Measurements from ENCODE around the gene AKAP8L.
"Not testable (repeated sequence)": the region's sequence is repeated elsewhere in the genome, so short reads cannot be mapped to it uniquely, and the experiment has no call there.

Gene AKAP8L

DNA sequence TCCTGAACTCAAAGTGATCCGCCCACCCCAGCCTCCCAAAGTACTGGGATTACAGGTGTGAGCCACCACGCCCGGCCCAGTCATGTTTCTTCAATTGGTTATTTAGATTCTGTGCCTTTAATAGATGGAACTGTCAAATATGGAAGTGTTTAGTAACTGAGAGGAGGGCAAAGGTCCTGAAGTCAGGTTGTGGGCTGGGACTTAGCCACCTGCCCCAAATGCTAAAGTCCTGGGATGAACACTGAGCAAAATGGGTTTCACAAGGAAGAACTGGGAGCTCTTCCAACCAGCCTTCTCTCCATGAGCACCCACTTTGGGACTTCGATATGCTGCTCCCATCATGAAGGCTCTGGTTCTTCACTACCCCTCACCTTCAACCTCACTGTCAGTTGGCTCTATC is 60.9 kb downstream of the AKAP8L start:
- H3K4me3 ChIP-seq (ENCODE audit: low read depth, low read length) = no peak overlapping the region
- TF ChIP-seq, protein P1, sequence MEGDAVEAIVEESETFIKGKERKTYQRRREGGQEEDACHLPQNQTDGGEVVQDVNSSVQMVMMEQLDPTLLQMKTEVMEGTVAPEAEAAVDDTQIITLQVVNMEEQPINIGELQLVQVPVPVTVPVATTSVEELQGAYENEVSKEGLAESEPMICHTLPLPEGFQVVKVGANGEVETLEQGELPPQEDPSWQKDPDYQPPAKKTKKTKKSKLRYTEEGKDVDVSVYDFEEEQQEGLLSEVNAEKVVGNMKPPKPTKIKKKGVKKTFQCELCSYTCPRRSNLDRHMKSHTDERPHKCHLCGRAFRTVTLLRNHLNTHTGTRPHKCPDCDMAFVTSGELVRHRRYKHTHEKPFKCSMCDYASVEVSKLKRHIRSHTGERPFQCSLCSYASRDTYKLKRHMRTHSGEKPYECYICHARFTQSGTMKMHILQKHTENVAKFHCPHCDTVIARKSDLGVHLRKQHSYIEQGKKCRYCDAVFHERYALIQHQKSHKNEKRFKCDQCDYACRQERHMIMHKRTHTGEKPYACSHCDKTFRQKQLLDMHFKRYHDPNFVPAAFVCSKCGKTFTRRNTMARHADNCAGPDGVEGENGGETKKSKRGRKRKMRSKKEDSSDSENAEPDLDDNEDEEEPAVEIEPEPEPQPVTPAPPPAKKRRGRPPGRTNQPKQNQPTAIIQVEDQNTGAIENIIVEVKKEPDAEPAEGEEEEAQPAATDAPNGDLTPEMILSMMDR (IDR thresholded peaks at IDR 0.05; ENCODE audit: borderline replicate concordance, insufficient read depth, low read depth, low read length) = no peak

DNA sequence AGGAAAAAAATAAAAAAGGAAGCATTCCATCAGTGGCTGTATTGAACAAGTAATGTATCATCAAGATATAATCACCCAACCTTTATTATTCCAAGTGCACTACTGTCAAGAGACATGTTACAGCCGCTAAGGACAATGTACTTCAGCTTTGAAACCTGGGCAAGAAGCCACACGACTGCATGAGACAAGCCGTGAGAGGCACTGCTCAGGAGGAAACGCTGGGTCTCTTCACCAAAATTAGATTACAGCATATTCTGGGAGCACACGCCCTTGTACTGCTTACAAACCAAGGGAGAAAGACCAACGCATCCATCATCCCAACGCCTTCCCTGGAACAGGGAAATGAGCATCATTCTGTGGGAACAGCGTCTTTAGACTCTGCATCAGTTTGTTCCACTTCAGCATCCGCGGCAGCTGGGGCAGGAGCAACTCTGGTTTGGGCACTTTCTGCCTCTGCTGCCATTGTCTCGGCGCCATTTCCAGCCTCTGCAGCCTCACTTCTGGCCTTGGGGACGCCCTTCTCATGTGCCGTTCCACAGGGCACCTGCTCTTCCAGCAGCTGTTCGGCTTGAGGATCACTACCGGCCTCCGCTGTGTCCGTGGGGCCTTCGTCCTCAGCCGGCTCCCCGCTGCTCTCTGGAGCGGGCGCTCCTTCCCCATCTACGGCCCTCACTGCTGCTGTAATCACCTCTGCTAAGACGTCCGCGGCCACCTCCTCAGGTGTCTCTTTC is 64.1 kb downstream of the AKAP8L start:
- TF ChIP-seq, protein P1 (IDR thresholded peaks at IDR 0.05; ENCODE audit: borderline replicate concordance, insufficient read depth, low read depth, low read length) = no peak
- no peak overlapping the region for H3K4me3 ChIP-seq (ENCODE audit: low read depth, low read length)

DNA sequence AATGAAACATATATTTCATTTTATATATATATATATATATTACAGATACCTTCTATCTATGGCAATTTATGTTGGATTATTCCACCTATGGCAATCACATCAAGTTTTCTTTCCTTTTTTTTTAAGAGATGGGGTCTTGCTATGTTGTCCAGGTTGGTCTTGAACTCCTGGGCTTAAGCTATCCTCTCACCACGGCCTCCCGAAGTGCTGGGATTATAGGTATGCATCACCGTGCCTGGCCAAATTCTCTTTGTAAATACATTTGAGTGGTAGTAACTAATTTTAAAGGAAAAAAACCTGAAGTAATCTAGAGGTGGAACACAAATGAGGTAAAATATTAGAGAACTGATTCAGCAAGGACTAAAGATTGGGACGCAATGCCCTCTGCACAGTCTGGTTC is 64.9 kb downstream of the AKAP8L start:
- TF ChIP-seq, protein P1 (IDR thresholded peaks at IDR 0.05; ENCODE audit: borderline replicate concordance, insufficient read depth, low read depth, low read length) = no peak
- H3K4me3 ChIP-seq (ENCODE audit: low read depth, low read length) = no peak overlapping the region

DNA sequence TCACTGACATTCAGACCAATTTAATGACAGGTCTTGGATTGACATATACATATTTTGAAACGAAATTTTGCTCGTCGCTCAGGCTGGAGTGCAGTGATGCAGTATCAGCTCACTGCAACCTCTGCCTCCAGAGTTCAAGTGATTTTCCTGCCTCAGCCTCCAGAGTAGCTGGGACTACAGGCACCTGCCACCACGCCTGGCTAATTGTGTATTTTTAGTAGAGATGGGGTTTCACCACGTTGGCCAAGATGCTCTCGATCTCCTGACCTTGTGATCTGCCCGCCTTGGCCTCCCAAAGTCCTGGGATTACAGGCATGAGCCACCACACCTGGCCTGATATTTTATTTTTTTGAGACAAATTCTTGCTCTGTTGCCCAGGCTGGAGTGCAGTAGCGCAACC is 66.3 kb downstream of the AKAP8L start:
- H3K4me3 ChIP-seq (ENCODE audit: low read depth, low read length) = not testable (repeated sequence)

DNA sequence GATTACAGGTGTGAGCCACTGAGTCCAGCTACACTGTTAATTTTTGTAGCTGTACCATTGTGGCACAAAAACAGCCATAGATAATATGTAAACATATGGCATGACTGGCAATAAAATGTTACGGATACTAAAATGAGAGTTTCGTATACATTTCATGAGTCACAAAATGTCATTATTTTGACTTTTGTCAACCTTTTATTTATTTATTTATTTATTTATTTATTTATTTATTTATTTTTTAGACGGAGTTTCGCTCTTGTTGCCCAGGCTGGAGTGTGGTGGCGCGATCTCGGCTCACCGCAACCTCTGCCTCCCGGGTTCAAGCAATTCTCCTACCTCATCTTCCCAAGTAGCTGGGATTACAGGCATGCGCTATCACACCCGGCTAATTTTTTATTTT is 77.5 kb downstream of the AKAP8L start:
- not testable (repeated sequence) for H3K4me3 ChIP-seq (ENCODE audit: low read depth, low read length)

DNA sequence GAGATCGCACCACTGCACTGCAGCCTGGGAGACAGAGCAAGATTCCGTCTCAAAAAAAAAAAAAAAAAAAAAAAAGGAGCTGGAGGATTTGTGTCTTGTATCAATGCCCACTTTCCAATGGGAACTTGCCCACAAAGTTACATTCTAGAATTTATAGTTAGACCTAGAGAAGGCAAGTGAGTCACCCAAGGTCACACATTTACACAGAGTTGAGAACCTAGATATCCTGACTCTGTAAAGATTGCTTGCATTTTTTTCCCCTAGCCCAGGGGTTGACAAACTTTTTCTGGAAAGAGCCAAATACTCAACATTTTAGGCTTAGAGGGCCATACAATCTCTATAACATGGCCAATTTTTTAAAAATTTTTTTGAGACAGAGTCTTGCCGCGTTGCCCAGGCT is 78.7 kb downstream of the AKAP8L start:
- TF ChIP-seq, protein P1 (IDR thresholded peaks at IDR 0.05; ENCODE audit: borderline replicate concordance, insufficient read depth, low read depth, low read length) = no peak
- H3K4me3 ChIP-seq (ENCODE audit: low read depth, low read length) = no peak overlapping the region

DNA sequence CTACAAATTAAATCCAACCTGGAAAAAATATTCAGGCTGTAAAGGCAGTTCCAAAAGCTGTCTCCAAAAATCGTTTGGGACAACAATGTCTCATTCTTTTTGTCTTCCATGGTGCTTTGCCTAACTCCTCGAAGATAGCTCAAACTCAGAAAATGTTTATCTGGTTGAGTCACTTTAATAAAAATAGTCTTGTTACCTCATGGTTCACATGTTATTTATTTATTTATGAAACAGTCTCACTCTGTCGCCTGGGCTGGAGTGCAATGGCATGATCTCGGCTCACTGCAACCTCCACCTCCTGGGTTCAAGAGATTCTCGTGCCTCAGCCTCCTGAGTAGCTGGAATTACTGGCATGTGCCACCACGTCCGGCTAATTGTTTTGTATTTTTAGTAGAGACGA is 81.6 kb downstream of the AKAP8L start:
- TF ChIP-seq, protein P1 (IDR thresholded peaks at IDR 0.05; ENCODE audit: borderline replicate concordance, insufficient read depth, low read depth, low read length) = no peak
- no peak overlapping the region for H3K4me3 ChIP-seq (ENCODE audit: low read depth, low read length)

DNA sequence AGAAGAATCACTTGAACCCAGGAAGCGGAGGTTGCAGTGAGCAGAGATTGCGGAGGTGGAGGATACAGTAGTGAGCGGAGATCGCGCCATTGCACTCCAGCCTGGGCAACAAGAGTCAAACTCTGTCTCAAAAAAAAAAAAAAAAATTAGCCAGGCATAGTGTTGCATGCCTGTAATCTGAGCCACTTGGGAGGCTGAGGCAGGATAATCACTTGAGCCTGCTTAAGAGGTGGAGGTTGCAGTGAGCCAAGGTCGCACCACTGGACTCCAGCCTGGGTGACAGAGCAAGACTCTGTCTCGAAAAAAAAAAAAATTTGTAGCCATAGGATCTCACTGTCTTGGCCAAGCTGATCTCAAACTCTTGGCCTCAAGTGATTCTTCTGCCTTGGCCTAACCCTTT is 82.8 kb downstream of the AKAP8L start:
- H3K4me3 ChIP-seq (ENCODE audit: low read depth, low read length) = not testable (repeated sequence)
